KMS-11 (cell line): ENCODE data around the gene RNF38.
"Not testable (repeated sequence)": the region's sequence is repeated elsewhere in the genome, so short reads cannot be mapped to it uniquely, and the experiment has no call there.

Experiments used
- H2AFZ ChIP-seq: fragments of 200-600 bp; sonication (generic); 2 replicates; pipeline ENCODE4 v1.6.1; 2016; ENCODE audit warnings: antibody characterized with exemption, mixed run types, low read depth
- H3K27ac ChIP-seq: fragments of 200-600 bp; sonication (generic); 2 replicates; pipeline ENCODE4 v1.6.1; 2016; ENCODE audit warnings: mild to moderate bottlenecking, mixed run types
- H3K27me3 ChIP-seq: fragments of 200-600 bp; sonication (generic); 2 replicates; pipeline ENCODE4 v1.6.1; 2017; ENCODE audit warnings: mild to moderate bottlenecking, low read depth, mixed run types, moderate library complexity; ENCODE audit not compliant: insufficient read depth
- H3K36me3 ChIP-seq: fragments of 200-600 bp; sonication (generic); 2 replicates; pipeline ENCODE4 v1.6.1; 2017; ENCODE audit warnings: mild to moderate bottlenecking, mixed run types; ENCODE audit not compliant: insufficient read depth
- H3K4me1 ChIP-seq: fragments of 200-600 bp; sonication (generic); 2 replicates; pipeline ENCODE4 v1.6.1; 2016; ENCODE audit warnings: mild to moderate bottlenecking, low read depth, mixed run types; ENCODE audit not compliant: poor library complexity, severe bottlenecking
- H3K4me2 ChIP-seq: fragments of 200-600 bp; sonication (generic); 2 replicates; pipeline ENCODE4 v1.7.0; 2016; ENCODE audit warnings: mild to moderate bottlenecking, mixed run types
- H3K4me3 ChIP-seq: fragments of 200-600 bp; sonication (generic); IDR thresholded peaks from 2 replicates; pipeline ENCODE4 v1.6.1; 2017; ENCODE audit warnings: low read depth, low read length, mixed read lengths; ENCODE audit not compliant: insufficient read depth
- H3K79me2 ChIP-seq: fragments of 200-600 bp; sonication (generic); 2 replicates; pipeline ENCODE4 v1.6.1; 2016; ENCODE audit warnings: low read depth, mixed run types; ENCODE audit not compliant: insufficient read depth
- H3K9ac ChIP-seq: fragments of 200-600 bp; sonication (generic); 2 replicates; pipeline ENCODE4 v1.6.1; 2016; ENCODE audit warnings: mild to moderate bottlenecking, mixed run types
- H4K20me1 ChIP-seq: fragments of 200-600 bp; sonication (generic); 2 replicates; pipeline ENCODE4 v1.6.1; 2016; ENCODE audit warnings: mild to moderate bottlenecking, mixed run types; ENCODE audit not compliant: insufficient read depth
- TF ChIP-seq, protein P1 (sequence below): fragments of 200-600 bp; sonication (generic); conservative IDR thresholded peaks from 2 replicates; pipeline ENCODE4 v1.6.1; 2017; ENCODE audit warnings: low read depth, mild to moderate bottlenecking, antibody characterized with exemption, low read length, moderate library complexity, mixed read lengths

The RNF38 gene

DNA sequence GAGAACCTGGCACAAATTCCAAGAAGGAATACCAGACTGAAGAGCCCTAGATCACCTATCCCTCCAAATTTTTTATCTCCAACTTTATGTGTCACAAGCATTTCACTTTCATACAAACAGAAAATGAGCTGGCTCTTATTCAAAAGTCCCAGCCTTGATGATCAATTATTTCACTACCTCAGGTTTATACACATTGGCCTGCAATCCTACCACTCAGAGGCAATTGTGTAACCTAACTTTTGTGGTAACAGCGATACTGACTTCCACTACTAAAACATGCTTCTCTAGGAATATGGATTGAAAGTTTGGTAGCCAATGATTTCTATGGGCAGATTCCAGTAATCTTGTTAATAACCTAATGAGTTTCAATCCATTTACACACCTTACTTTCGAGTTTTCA is 10.5 kb downstream of the RNF38 start:
- TF ChIP-seq, protein P1, sequence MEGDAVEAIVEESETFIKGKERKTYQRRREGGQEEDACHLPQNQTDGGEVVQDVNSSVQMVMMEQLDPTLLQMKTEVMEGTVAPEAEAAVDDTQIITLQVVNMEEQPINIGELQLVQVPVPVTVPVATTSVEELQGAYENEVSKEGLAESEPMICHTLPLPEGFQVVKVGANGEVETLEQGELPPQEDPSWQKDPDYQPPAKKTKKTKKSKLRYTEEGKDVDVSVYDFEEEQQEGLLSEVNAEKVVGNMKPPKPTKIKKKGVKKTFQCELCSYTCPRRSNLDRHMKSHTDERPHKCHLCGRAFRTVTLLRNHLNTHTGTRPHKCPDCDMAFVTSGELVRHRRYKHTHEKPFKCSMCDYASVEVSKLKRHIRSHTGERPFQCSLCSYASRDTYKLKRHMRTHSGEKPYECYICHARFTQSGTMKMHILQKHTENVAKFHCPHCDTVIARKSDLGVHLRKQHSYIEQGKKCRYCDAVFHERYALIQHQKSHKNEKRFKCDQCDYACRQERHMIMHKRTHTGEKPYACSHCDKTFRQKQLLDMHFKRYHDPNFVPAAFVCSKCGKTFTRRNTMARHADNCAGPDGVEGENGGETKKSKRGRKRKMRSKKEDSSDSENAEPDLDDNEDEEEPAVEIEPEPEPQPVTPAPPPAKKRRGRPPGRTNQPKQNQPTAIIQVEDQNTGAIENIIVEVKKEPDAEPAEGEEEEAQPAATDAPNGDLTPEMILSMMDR: no peak
- H4K20me1 ChIP-seq: no peaks in the 10 kb centered on the region
- H3K4me2 ChIP-seq: no peak overlapping the region
- no peak overlapping the region for H2AFZ ChIP-seq
- no peak overlapping the region for H3K9ac ChIP-seq
- H3K27ac ChIP-seq: no peak overlapping the region
- no peaks in the 10 kb centered on the region for H3K27me3 ChIP-seq
- H3K79me2 ChIP-seq: peaks cover 57% of the 10 kb centered on the region
- no peaks in the 10 kb centered on the region for H3K36me3 ChIP-seq
- peaks cover under 1% of the 10 kb centered on the region for H3K4me1 ChIP-seq
- H3K4me3 ChIP-seq: no peak overlapping the region

DNA sequence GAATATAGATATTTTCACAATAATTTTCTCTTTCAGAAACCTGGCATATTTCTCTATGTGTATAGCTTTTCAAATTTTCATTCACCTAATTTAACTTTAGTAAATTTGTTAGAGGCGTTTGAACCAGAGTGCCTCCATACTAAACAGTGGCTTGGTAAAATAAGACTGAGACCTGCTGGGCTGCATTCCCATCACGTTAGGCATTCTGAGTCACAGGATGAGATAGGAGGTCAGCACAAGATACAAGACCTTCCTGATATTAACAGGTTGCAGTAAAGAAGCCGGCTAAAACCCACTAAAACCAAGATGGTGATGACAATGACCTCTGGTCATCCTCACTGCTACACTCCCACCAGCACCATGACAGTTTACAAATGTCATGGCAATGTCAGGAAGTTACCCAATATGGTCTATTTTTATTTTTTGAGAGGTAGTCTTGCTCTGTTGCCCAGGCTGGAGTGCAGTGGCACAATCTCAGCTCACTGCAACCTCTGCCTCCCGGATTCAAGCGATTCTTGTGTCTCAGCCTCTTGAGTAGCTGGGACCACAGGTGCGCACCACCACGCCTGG is 13.6 kb downstream of the RNF38 start:
- H2AFZ ChIP-seq, H3K27ac ChIP-seq, H3K4me3 ChIP-seq, H4K20me1 ChIP-seq, H3K27me3 ChIP-seq, H3K9ac ChIP-seq, H3K4me2 ChIP-seq, H3K36me3 ChIP-seq: not testable (repeated sequence)
- Histone ChIP-seq H3K79me2 (peaks cover 58% of the 10 kb centered on the region), H3K4me1 (peaks cover 32% of the 10 kb centered on the region)

GRCh38 chr9:36382484-36382883 is 17.6 kb downstream of the RNF38 start:
- Histone ChIP-seq H3K9ac (peak overlapping the region; percentile 36), H3K4me1 (peaks cover 35% of the 10 kb centered on the region), H3K4me3 (no peak overlapping the region), H3K36me3 (no peaks in the 10 kb centered on the region), H3K27me3 (no peaks in the 10 kb centered on the region), H3K79me2 (peaks cover 81% of the 10 kb centered on the region), H4K20me1 (no peaks in the 10 kb centered on the region), H2AFZ (no peak overlapping the region), H3K27ac (peak overlapping the region; percentile 64), H3K4me2 (peak overlapping the region; percentile 71)
- TF ChIP-seq, protein P1: no peak

GRCh38 chr9:36364577-36364976 is 35.5 kb downstream of the RNF38 start:
- Histone ChIP-seq H3K4me2 (no peak overlapping the region), H2AFZ (no peak overlapping the region), H3K79me2 (no peaks in the 10 kb centered on the region), H3K4me3 (no peak overlapping the region), H3K9ac (no peak overlapping the region), H3K4me1 (no peaks in the 10 kb centered on the region), H3K27ac (no peak overlapping the region), H3K27me3 (no peaks in the 10 kb centered on the region), H4K20me1 (no peaks in the 10 kb centered on the region), H3K36me3 (no peaks in the 10 kb centered on the region; the same call in 1 of the 2 replicates)
- TF ChIP-seq, protein P1: no peak

GRCh38 chr9:36363448-36363847 is 36.6 kb downstream of the RNF38 start:
- Histone ChIP-seq H3K4me2 (no peak overlapping the region), H2AFZ (no peak overlapping the region), H3K27me3 (no peaks in the 10 kb centered on the region), H3K79me2 (no peaks in the 10 kb centered on the region), H3K9ac (no peak overlapping the region), H3K36me3 (no peaks in the 10 kb centered on the region; the same call in 1 of the 2 replicates), H4K20me1 (no peaks in the 10 kb centered on the region), H3K4me3 (no peak overlapping the region), H3K4me1 (no peaks in the 10 kb centered on the region), H3K27ac (no peak overlapping the region)
- TF ChIP-seq, protein P1: no peak
